Stimulated activated CD8-positive, alpha-beta memory T cell treated with anti-CD3 and anti-CD28 coated beads, Interleukin-12 subunit alpha, Interleukin-12 subunit beta, amount 100 ng/mL, for 1 hour (primary cell): ENCODE measurements around the gene PTPRG.

Source experiments
- DNase-seq: peaks from one replicate; pipeline ENCODE4 v3.0.0-alpha.2; 2020; ENCODE audit warnings: low read depth

The PTPRG gene

GRCh38 chr3:61562721-61563312, 1.4 kb downstream of the PTPRG start:
- no peak for DNase-seq

- DNase-seq = no peak
Measured at GRCh38 chr3:61563313-61564271, 2.2 kb downstream of the PTPRG start.

GRCh38 chr3:61564395-61565059, 3.2 kb downstream of the PTPRG start:
- DNase-seq = no peak

DNA sequence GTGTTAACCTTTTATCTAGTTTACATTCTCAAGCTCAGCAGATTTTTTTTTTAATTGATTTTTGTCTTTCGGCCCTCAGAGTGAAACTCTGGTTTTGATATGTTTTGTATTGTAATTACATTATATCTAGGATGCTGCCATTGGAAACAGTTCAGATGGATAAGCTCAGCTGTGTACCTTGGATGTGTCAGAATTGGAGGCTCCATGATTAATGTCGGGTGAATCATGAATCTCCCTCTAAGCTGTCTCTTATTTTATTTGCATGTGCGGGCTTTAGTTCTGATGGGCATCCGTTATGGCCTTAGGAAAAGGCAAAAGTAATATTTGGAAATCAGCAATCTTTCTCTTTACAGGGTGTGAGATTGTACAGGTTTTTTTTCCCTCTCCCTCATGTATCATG, 4.2 kb downstream of the PTPRG start:
- no peak for DNase-seq

- DNase-seq = no peak
Measured at GRCh38 chr3:61568127-61568526, 6.8 kb downstream of the PTPRG start.

- no peak for DNase-seq
Measured at GRCh38 chr3:61569856-61570580, 8.6 kb downstream of the PTPRG start.

GRCh38 chr3:61570813-61571212, 9.4 kb downstream of the PTPRG start:
- no peak for DNase-seq

GRCh38 chr3:61571516-61572336, 10.4 kb downstream of the PTPRG start:
- DNase-seq = no peak

- no peak for DNase-seq
Measured at GRCh38 chr3:61572879-61573278, 11.5 kb downstream of the PTPRG start.

GRCh38 chr3:61573441-61573840, 12.1 kb downstream of the PTPRG start:
- DNase-seq = no peak

- DNase-seq = no peak
Measured at GRCh38 chr3:61574854-61575253, 13.5 kb downstream of the PTPRG start.

DNA sequence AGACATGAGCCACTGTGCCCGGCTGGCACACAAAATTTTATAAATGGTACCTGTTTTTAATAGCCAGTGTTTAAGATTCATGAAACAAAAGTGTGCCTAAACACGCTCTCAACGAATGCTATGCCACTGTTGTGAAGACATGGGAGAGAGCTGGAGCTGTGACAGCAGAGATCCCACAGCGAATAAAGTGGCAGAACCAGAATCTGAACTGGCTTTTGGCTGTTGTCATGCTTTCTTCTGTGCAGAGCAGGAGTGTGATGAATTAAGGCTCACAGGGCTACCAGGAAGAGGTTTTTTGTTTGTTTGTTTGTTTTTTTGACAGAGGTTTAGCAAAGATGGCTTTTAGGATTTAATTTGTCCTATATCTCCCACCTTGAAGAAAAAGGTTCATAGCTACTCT, 14.5 kb downstream of the PTPRG start:
- DNase-seq = no peak

- DNase-seq = no peak
Measured at GRCh38 chr3:61577760-61578159, 16.4 kb downstream of the PTPRG start.

DNA sequence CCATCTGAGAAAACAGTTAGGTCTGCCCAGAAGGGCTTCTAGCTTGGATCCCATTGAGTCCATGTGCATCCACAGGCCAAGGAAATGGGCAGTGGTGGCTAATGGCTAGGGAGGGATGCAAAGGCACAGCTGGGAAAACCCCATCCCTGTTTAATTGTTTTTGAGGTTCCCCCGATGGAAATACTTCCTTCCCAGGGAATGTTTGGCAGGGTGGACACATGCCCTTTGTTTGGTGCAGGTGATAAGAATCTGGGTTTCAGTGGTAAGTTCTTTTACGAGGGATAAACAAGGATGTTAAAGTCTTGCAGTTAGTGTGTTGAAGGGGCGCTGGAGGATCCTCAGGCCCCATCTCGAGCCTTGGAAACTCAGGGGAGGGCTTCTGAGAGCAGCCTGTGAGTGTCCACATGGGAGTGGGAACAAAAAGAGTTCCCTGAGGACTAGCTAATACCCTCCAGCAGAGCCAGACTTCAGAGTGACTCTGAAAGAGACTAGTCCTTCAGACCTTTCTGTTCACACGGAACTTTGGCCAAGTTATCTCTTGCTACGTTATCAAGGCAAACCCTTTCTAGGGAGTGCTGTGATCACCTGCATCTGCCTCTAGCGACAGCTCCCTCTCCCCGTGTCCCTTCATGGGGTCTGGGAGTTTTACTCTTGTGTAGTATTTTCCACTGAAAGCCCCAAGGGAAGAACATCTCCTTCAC, 17.4 kb downstream of the PTPRG start:
- DNase-seq = no peak

GRCh38 chr3:61579685-61580084, 18.3 kb downstream of the PTPRG start:
- no peak for DNase-seq

GRCh38 chr3:61580982-61581643, 19.7 kb downstream of the PTPRG start:
- no peak for DNase-seq

DNA sequence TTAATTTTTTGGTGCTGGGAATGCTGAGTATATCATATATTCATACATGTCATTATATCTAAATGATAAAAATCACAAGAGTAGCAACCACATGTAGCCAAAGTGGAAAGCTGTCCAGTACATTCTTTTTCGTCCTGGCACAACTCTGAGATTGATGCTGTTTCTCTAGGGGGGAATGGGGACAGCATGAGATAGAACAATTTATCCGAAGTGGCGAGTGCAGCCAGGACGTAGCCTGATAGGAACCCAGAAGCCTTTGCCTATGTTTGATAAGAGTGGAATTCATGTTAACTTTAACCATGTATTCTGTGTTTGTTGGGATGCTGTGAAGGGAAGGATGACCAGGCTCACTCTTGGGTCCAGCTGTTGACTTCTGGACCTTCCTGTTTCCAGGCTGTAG, 20.9 kb downstream of the PTPRG start:
- DNase-seq = no peak

GRCh38 chr3:61582846-61583245, 21.5 kb downstream of the PTPRG start:
- DNase-seq = no peak

GRCh38 chr3:61583890-61584875, 22.8 kb downstream of the PTPRG start:
- DNase-seq = no peak
